ENCODE data around the gene NDUFAF2. TPM values are rescaled to one million over a fixed set of nuclear protein-coding genes. Genes with fewer than 3 reads are reported as not detected.

The NDUFAF2 gene
- total and polyA plus RNA-seq, 10 of the 15 experiments (the other 5 are each of a cell fraction or from before 2014, with no cell fraction given) = 22.4 to 121 (median 65.3) TPM

GRCh38 chr5:61019642-61020041 is 74.6 kb downstream of the NDUFAF2 start:
- SMC1A ChIA-PET (ENCODE audit: uncharacterized antibody, unreplicated experiment) = no interaction called here

More at GRCh38 chr5:61019642-61020041, 74.6 kb downstream of the NDUFAF2 start:
- Histone ChIP-seq H3K4me1 (ENCODE audit: control insufficient read depth, insufficient read depth, low read length) (no peaks in the 10 kb centered on the region), H3K4me2 (ENCODE audit: control insufficient read depth, insufficient read depth) (no peak overlapping the region), H3K36me3 (ENCODE audit: control insufficient read depth in 2 of 2, insufficient read depth in 2 of 2, low read length in 1 of 2) (no peaks in the 10 kb centered on the region), H3K79me2 (ENCODE audit: control insufficient read depth, insufficient read depth, low read length) (no peaks in the 10 kb centered on the region), H3K4me3 (no peak overlapping the region), H4K20me1 (ENCODE audit: control insufficient read depth, insufficient read depth) (no peaks in the 10 kb centered on the region), H3K9ac (ENCODE audit: control insufficient read depth, insufficient read depth, low read length) (no peak overlapping the region), H3K27me3 (replicated peaks in 1 of 2; ENCODE audit: control insufficient read depth in 2 of 2, insufficient read depth in 2 of 2, low read length in 1 of 2) (no peaks in the 10 kb centered on the region), H3K27ac (ENCODE audit: control insufficient read depth, insufficient read depth) (no peak overlapping the region), H3K9me3 (replicated peaks; ENCODE audit: control insufficient read depth, insufficient read depth, low read length) (no peaks in the 10 kb centered on the region), H2AFZ (ENCODE audit: control insufficient read depth, low read depth, low read length) (no peak overlapping the region)
- POLR2A ChIA-PET = interaction anchor here (0.6 kb wide), 1 partner anchor 307 kb away, joined by 6 read pairs; no protein-coding TSS in a partner anchor
- FAIRE-seq (no peak), ATAC-seq (no peak), DNase-seq (ENCODE audit: low read depth, low spot score) (no peak)
- RAD21 ChIA-PET (ENCODE audit: unreplicated experiment) = no interaction called here
- TF ChIP-seq ZZZ3 (IDR thresholded peaks at IDR 0.05; ENCODE audit: control insufficient read depth, insufficient read length, low read depth) = no peak
- TF ChIP-seq JUND (IDR thresholded peaks at IDR 0.05; ENCODE audit: low read depth, low read length) = no peak
- no peak for TF ChIP-seq ZNF622 (IDR thresholded peaks at IDR 0.05)
- no peak for TF ChIP-seq E2F4 (IDR thresholded peaks at IDR 0.05; ENCODE audit: low read depth, low read length)
- TF ChIP-seq SREBF1 (IDR thresholded peaks at IDR 0.05; ENCODE audit: low read length) = no peak
- TF ChIP-seq MTA2 (IDR thresholded peaks at IDR 0.05; ENCODE audit: low read depth) = no peak
- TF ChIP-seq BACH1 (IDR thresholded peaks at IDR 0.05; ENCODE audit: borderline replicate concordance) = no peak
- TF ChIP-seq RELA (IDR thresholded peaks at IDR 0.05; ENCODE audit: borderline replicate concordance, partially characterized antibody) = no peak
- TF ChIP-seq MAX (IDR thresholded peaks at IDR 0.05; ENCODE audit: low read depth, low read length) = no peak
- no peak for TF ChIP-seq ZBTB4 (CRISPR knock-in tag; IDR thresholded peaks at IDR 0.05)
- no peak for TF ChIP-seq CEBPB (IDR thresholded peaks at IDR 0.05; ENCODE audit: borderline replicate concordance in 1 of 2, low read depth in 2 of 2, low read length in 2 of 2)
- no peak for TF ChIP-seq CEBPZ (IDR thresholded peaks at IDR 0.05; ENCODE audit: low read depth, low read length)
- TF ChIP-seq BRCA1 (IDR thresholded peaks at IDR 0.05; ENCODE audit: low read depth, low read length) = no peak
- no peak for TF ChIP-seq GATAD2B (conservative IDR thresholded peaks at IDR 0.05; ENCODE audit: low read depth)
- in situ Hi-C loops (cut with MboI) (no loop called here), intact Hi-C loops (cut with micrococcal nuclease; ENCODE audit: unreplicated experiment) (no loop called here)
- no TSS peak for BruUV-seq (replicated peaks)
- 100% methylated on average over 1 of the region's 1 CpG for WGBS (ENCODE audit: insufficient coverage, insufficient replicate concordance, low lambda C conversion rate, missing lambda C conversion rate)
- CTCF ChIA-PET = no interaction called here
